Measurements from ENCODE around the gene HSPD1.
A peak's percentile ranks its signal among the peaks of the same experiment; 100 is the strongest.

The HSPD1 gene

DNA sequence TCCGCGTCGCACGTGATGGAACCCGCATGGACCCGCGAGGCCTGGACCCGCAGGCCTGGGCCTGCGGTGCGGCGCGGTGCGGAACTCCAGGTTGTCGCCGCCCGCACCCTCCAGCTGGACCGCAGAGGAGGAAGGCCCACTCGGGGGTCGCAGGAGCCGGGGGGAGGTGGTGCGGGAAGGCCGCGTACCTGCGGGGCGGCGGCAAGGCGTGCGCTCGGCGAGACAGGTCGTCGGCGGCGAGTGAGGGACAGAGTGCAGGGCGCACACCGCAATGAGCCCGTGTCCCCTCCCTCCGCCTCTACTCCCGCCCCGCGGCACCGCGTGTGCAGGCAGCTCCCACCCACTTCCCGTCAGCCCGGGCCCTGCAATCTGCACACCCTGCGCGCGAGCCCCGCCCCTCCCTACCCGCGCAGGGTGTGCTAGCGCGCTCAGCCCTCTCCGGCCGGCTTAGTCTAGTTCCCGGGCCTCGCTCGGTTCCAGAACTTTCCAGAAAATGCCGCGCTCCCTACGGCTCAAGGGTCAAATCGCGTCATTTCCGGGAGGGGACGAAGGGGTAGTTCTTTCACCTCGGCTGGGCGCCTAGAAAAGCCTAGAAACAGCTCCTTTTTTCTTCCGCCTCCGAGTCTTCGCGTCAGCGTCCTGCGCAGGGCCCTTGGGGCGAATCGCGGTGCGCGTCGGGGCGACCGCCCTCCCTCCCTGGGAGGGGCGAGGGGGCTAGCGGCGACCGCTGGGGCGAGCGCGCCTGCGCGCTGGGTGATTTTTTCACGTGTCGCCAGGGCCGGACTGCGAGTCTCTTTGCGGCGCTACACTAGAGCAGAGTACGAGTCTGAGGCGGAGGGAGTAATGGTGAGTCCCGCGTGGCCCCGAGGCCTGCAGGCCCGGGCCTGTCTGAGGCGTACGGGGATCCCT, at the start of gene HSPD1, which contains the start of gene HSPE1:
Gene HSPD1 (minus strand): TSS at position 247 of the 909 bp plus-strand sequence. CDS start 992 bp downstream, outside the sequence.
Gene HSPE1 (plus strand): TSS at position 786 of the 909 bp plus-strand sequence. CDS start 58 bp downstream, at position 844.
- peak; percentile 100 for DNase-seq

GRCh38 chr2:197548582-197548981, 48.9 kb upstream of the HSPD1 start:
- DNase-seq, result no peak

DNA sequence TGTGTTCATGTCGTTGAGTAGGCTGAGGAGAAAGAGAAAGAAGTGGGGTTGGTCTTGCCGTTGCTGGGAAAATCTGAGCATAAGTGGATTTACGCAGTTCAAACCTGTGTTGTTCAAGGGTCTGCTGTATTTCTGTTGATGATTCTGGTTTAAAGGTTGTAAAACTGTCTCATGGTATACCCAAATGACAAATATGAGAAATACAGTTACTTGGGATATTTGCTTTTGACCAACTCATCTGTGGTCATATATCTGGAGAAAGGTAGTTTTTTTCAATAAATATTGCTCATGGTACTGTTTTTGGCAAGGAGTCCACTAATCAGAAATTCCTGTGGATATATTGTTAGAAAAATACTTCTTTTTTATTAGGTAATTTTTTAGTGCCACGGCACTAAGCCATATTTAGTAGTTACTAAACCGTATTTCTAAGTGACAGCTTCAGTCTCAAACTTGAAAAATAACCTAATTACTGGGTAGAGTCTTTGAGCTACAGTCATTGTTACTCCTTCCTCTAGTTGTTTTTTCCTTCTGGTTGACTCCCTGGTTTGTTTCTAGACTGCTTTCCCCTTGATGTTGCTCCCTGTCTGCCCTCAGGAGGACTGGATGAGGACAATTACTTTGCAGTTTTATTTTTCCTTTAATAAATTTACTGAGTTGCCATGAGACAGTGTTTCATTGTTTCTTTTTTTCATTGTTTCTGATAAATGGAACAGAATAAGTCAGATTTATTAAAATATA, 47.7 kb upstream of the HSPD1 start:
- no peak for DNase-seq

- peak; percentile 68 for DNase-seq
Observed at GRCh38 chr2:197543206-197543605, 43.6 kb upstream of the HSPD1 start.

DNA sequence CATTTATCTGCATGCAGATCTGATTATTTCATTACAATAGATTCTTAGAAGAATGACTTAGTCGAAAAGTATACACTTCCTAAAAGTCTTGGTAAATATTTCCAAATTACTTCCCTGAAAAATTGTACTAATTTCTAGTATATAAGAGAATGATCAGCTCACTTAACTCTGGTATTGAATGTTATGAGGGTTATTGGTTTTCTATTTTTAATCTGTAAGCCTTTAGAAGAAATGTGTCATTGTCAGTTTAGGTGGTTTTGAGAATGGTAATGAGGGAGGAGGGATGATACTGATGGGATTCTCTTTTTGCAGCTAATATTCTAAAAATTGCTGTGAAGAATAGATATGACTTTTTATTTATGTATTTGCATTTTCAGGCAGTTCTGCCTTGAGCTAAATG, 40.1 kb upstream of the HSPD1 start:
- DNase-seq, result no peak

DNA sequence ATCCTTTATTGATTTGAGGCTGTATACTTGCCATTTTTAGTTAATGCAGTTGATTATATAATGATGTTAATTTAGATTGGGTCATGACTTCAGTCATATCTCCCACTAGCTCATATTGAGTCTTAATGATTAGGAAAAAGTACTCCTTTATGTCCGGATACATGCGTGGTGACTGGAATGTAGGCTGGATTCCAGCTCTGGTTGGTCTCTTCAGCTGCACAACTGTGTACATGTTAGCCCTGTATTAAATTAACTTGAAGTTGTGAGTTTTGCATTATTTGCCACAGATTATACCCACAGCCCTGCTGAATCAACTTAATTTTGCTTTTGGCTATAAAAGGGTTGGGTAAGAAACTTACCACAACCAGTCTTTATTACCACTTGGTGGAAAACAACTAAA, 38.8 kb upstream of the HSPD1 start:
- DNase-seq, result no peak

DNA sequence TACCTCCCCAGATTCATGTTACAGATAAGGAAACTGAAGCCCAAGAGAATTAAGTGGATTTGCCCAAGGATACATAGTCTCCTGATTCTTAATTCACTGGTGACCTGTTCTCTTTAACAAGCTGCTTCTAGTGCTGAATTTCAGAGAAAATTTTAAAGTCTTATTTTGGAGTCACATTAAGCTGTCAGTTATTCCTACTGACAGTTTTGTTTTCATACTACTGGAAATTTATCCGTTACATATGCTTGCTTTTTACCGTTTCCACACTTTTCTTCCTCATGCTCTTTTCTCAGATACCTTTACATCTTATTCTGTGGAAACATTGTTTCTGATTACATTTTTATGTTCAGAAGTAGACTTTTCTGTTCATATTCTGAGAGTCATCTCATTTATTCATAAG, 17.5 kb upstream of the HSPD1 start:
- no peak for DNase-seq

DNA sequence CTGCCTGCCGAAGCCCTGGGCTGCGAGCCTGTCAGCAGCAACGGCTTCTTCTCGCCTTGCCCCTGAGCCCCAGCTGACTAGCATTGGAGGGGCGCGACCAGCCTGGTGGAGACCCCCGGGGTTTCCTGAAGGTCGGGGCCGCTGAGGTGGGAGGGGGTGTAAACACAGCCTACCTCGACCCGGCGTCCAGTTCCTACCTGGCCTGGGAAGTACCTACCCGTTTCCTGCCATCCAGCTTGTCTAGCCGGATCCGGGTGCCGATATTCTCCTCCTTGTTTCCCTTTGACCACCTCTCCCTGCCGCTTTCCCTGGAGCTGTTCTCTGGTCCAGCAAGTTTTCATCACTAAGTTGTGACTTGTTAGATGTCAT, 16.7 kb upstream of the HSPD1 start:
- DNase-seq, result peak; percentile 35

- DNase-seq, result peak; percentile 98
Observed at GRCh38 chr2:197515739-197516392, 16.2 kb upstream of the HSPD1 start, which contains the start of gene MOB4. Gene MOB4, plus strand, starts transcription at chr2:197516066. Its CDS starts 21 bp downstream, at chr2:197516087.

GRCh38 chr2:197515315-197515738, 15.7 kb upstream of the HSPD1 start:
- DNase-seq, result peak; percentile 57

DNA sequence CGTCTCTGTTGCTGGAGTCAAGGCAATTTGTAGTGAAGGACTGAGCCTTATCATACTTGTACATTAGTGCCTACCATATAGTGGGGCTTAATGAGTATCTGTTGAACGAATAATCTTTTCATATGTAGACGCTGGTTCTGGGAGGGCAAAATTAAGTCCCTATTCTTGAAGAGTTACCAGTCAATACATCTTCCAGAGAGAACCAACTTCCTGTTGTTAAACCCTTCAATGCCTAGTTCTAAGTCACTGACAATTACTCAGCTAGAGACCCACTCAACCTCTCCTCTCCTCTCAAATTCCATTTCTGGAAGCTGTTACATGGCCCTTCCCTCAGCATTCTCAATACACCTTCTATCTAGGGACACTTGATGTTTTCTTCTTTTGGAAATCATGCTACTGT, 15.1 kb upstream of the HSPD1 start:
- DNase-seq, result peak; percentile 38

DNA sequence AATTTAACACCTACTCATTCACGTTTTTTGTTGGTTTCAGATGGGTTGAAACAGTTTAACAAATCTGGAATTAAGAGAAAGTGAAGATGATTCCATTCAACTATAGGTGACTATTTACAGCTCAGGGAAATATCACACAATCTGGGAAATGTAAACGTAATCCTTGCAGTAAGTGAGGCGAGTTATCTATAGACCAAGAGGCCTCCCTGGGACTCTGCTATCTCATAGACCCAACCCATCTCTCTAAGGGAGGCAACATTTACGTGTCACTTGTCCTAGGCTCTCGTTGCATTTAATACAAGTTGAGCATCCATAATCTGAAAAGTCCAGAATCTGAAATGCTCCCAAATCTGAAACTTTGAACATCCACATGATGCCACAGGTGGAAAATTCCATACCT, 14.3 kb upstream of the HSPD1 start:
- DNase-seq, result peak; percentile 35

DNA sequence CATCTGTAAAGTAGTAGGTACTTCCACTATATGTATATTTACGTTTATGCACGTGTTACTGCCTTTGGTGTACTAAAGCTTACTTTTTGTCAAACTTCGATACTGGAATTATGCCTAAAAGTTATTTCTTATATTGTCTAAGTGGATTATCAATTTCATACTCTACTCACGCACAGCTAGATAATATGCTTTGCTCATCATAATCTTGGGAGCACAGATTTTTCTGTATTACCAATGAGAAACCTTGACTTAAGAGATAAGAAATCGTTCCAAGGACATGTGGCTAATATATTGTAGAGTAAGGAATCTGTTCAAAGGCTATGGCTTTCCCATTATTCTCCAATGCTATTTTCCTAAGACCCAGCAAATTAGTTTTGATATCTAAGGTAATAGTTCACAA, 7.0 kb upstream of the HSPD1 start:
- DNase-seq, result no peak

GRCh38 chr2:197504512-197504911, 4.9 kb upstream of the HSPD1 start:
- DNase-seq, result no peak

DNA sequence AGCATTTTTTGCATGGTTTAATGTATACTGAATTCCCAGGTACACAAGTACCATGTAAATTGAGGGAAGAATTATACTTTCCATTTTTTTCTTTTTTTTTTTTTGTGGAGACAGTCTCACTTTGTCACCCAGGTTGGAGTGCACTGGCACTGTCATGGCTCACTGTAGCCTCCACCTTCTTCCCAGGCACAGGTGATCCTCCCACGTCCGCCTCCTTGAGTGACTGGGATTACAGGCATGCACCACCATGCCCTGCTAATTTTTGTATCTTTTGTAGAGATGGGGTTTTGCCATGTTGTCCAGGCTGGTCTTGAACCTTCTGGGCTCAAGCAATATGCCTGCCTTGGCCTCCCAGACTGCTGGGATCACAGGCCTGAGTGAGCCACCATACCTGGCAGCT, 4.4 kb upstream of the HSPD1 start:
- DNase-seq, result no peak

GRCh38 chr2:197502685-197503084, 3.0 kb upstream of the HSPD1 start:
- DNase-seq, result no peak

GRCh38 chr2:197502201-197502600, 2.6 kb upstream of the HSPD1 start:
- no peak for DNase-seq

DNA sequence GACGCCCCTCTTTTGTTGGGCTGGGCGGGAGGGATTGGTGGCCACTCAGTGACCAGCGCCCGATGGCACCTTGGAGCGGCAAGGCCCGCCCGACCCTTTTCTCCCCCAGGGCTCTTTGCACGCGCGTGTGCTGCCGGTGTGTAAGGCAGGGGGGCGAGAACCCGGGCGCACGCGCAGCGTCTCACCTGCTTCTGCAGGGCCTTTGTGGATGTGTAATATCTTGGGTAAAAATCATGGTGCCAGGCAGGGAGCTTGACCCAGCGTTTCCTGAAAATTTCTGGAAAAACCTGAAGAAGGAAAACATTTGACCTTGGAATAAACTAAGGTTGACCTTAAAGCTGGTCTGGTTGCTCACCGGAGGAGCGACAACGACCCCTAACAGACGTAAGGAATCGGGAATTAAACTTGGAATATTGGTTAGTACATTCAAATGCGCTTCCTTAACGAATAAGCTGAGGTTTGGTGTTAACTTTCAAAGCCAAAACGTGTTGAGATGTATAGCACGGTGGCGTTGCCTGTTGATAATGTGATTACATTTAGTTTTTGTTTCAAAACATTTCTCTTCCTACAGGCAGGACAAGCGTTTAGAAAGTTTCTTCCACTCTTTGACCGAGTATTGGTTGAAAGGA, 977 bp upstream of the HSPD1 start:
- DNase-seq, result peak; percentile 27

GRCh38 chr2:197498937-197499593, 575 bp downstream of the HSPD1 start:
- peak; percentile 80 for DNase-seq

GRCh38 chr2:197498235-197498936, 1.3 kb downstream of the HSPD1 start:
- no peak for DNase-seq

DNA sequence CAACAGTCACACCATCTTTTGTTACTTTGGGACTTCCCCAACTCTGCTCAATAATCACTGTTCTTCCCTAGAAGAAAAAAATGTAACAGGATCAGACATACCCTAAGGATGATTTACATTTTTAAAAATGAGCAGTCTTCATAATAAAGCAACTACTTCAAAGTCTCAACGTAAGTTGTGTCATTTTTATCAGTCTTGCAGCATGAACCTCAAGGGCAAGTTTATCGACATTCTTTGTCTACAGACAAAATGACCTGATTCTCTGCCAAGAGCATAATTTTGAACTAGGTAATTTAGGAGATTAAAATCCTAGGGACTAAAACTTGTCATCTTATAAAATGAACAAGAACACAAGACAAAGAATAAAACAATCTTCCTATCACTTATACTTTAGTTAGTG, 2.3 kb downstream of the HSPD1 start:
- peak; percentile 49 for DNase-seq

DNA sequence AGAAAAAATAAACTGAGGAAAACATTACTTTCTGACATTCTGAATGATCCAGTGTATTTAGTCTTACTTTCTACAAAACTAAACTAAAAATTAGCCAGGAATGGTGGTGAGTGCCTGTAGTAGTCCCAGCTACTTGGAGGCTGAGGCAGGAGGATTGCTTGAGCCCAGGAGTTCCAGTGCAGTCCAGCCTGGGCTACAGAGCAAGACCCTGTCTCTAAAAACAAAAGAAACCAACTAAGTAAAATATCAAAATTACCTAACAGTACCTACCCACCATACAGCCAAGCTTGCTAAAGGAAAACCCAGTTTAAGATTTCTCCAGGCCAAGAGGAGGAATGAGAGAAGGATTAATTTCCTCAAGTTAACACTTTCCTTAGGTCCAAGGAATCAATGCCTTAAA, 2.9 kb downstream of the HSPD1 start:
- DNase-seq, result no peak
